ENCODE measurements around the gene RP9. TPM values are rescaled to one million over a fixed set of nuclear protein-coding genes. Genes with fewer than 3 reads are reported as not detected.
A peak's percentile ranks its signal among the peaks of the same experiment; 100 is the strongest.

The RP9 gene
- total and polyA plus RNA-seq, 7 experiments from 2014 or later = 12.7 to 23.3 (median 20.4) TPM

GRCh38 chr7:33065981-33066380 is 43.2 kb downstream of the RP9 start:
- Mint-ChIP-seq H3K4me3 (peak overlapping the region in 1 of 10 donors; percentile 9), H3K27ac (peak overlapping the region in 1 of 9 donors; percentile 2), H3K27me3 (peaks cover 0 to 19% (median 0%) of the 10 kb centered on the region in 5 donors), H3K4me1 (peaks cover 5 to 22% (median 16%) of the 10 kb centered on the region in 7 donors), H3K9me3 (peaks cover 0 to 44% (median 19%) of the 10 kb centered on the region in 11 donors), H3K36me3 (peaks cover 7 to 10% (median 8%) of the 10 kb centered on the region in 5 donors)
- intact Hi-C loops (cut with micrococcal nuclease) = no loop called here
- Histone ChIP-seq H3K27me3 (ENCODE audit: control insufficient read depth in 2 of 2, insufficient read depth in 2 of 2, low read length in 2 of 2) (no peaks in the 10 kb centered on the region), H3K4me1 (ENCODE audit: control insufficient read depth in 2 of 2, insufficient read depth in 2 of 2, low read length in 2 of 2) (peaks cover 12 to 15% of the 10 kb centered on the region in 2 donors), H3K36me3 (ENCODE audit: control insufficient read depth in 2 of 3, insufficient read depth in 3 of 3, low read length in 3 of 3) (no peaks in the 10 kb centered on the region), H3K4me3 (ENCODE audit: low read length) (no peak overlapping the region), H3K9me3 (ENCODE audit: control insufficient read depth in 2 of 3, low read length in 3 of 3) (peaks cover 0 to 16% (median 0%) of the 10 kb centered on the region in 3 experiments), H3K27ac (ENCODE audit: low read depth, low read length) (no peak overlapping the region)
- DNase-seq = no peak
- no peak for ATAC-seq
- CTCF ChIA-PET = no interaction called here
- POLR2A ChIA-PET = no interaction called here

- peak overlapping the region; percentile 96 for H3K4me3 ChIP-seq (ENCODE audit: low read length)
- H3K27me3 ChIP-seq (ENCODE audit: control insufficient read depth in 2 of 2, insufficient read depth in 2 of 2, low read length in 2 of 2) = no peaks in the 10 kb centered on the region
- DNase-seq (peak; percentile 90 to 95 (median 93)), ATAC-seq (peak; percentile 97)
- peaks cover 20 to 50% (median 39%) of the 10 kb centered on the region in 7 donors for H3K4me1 Mint-ChIP-seq
- H3K9me3 ChIP-seq (ENCODE audit: control insufficient read depth in 2 of 3, low read length in 3 of 3) = no peaks in the 10 kb centered on the region
- peak overlapping the region; percentile 92 to 99 (median 96) for H3K27ac Mint-ChIP-seq
- H3K36me3 Mint-ChIP-seq = peaks cover 8 to 17% (median 15%) of the 10 kb centered on the region in 5 donors
- peaks cover 0 to 14% (median 0%) of the 10 kb centered on the region in 5 donors for H3K27me3 Mint-ChIP-seq
- CTCF ChIA-PET = interaction anchor here (0.5 to 1.7 kb wide), 8 partner anchors 10 to 216 kb away, joined by 3 to 6 read pairs (median 4); no protein-coding TSS in a partner anchor
- H3K36me3 ChIP-seq (ENCODE audit: control insufficient read depth in 2 of 3, insufficient read depth in 3 of 3, low read length in 3 of 3) = no peaks in the 10 kb centered on the region
- H3K9me3 Mint-ChIP-seq = peaks cover 0 to 21% (median 8%) of the 10 kb centered on the region in 11 donors
- H3K27ac ChIP-seq (ENCODE audit: low read depth, low read length) = peak overlapping the region; percentile 82
- POLR2A ChIA-PET = interaction anchor here (0.6 to 3.8 kb wide), 16 partner anchors 10 to 573 kb away, joined by 3 to 35 read pairs (median 8); partner anchors contain the start of genes AVL9, BBS9, KBTBD2 and LSM5
- peak overlapping the region; percentile 91 to 98 (median 96) for H3K4me3 Mint-ChIP-seq
- peaks cover 23 to 32% of the 10 kb centered on the region in 2 donors for H3K4me1 ChIP-seq (ENCODE audit: control insufficient read depth in 2 of 2, insufficient read depth in 2 of 2, low read length in 2 of 2)
- intact Hi-C loops (cut with micrococcal nuclease) = loop anchor here (1.0 kb wide), 10 partner anchors 9 to 573 kb away; partner anchors contain the start of genes AVL9 (in 2 of the 2), BBS9 (in 2 of the 2), LSM5 (in 2 of the 2) and RP9 (in 2 of the 2)
Measured at GRCh38 chr7:33062782-33063443, 46.3 kb downstream of the RP9 start.

- ChIA-PET CTCF (interaction anchor here (0.6 to 1.5 kb wide), 6 partner anchors 9 to 215 kb away, joined by 3 to 6 read pairs (median 4); no protein-coding TSS in a partner anchor), POLR2A (interaction anchor here (0.6 to 3.8 kb wide), 15 partner anchors 9 to 572 kb away, joined by 3 to 35 read pairs (median 9); partner anchors contain the start of genes AVL9, BBS9, KBTBD2 and LSM5)
- H3K36me3 ChIP-seq (ENCODE audit: control insufficient read depth in 2 of 3, insufficient read depth in 3 of 3, low read length in 3 of 3) = no peaks in the 10 kb centered on the region
- DNase-seq (peak in 4 of 9 donors; percentile 12 to 24 (median 18)), ATAC-seq (no peak)
- H3K4me1 Mint-ChIP-seq = peaks cover 21 to 58% (median 44%) of the 10 kb centered on the region in 7 donors
- no peaks in the 10 kb centered on the region for H3K9me3 ChIP-seq (ENCODE audit: control insufficient read depth in 2 of 3, low read length in 3 of 3)
- peak within 1 kb of the TSS; percentile 91 to 98 (median 96) for H3K4me3 Mint-ChIP-seq
- H3K27me3 ChIP-seq (ENCODE audit: control insufficient read depth in 2 of 2, insufficient read depth in 2 of 2, low read length in 2 of 2) = no peaks in the 10 kb centered on the region
- peak within 1 kb of the TSS; percentile 96 for H3K4me3 ChIP-seq (ENCODE audit: low read length)
- H3K9me3 Mint-ChIP-seq = peaks cover 0 to 21% (median 8%) of the 10 kb centered on the region in 11 donors
- H3K4me1 ChIP-seq (ENCODE audit: control insufficient read depth in 2 of 2, insufficient read depth in 2 of 2, low read length in 2 of 2) = peaks cover 23 to 32% of the 10 kb centered on the region in 2 donors
- H3K27me3 Mint-ChIP-seq = peaks cover 0 to 11% (median 0%) of the 10 kb centered on the region in 5 donors
- peak within 1 kb of the TSS; percentile 82 for H3K27ac ChIP-seq (ENCODE audit: low read depth, low read length)
- intact Hi-C loops (cut with micrococcal nuclease) = loop anchor here (1.0 kb wide), 4 partner anchors 8 to 572 kb away; partner anchors contain the start of gene LSM5 (in 2 of the 2)
- H3K36me3 Mint-ChIP-seq = peaks cover 8 to 17% (median 15%) of the 10 kb centered on the region in 5 donors
- H3K27ac Mint-ChIP-seq = peak within 1 kb of the TSS; percentile 92 to 99 (median 96)
Measured at GRCh38 chr7:33062023-33062781, 47.0 kb downstream of the RP9 start, which contains the start of gene NT5C3A. NT5C3A (minus strand) TSS chr7:33062776; CDS start chr7:33062705, 71 bp downstream.

- Histone ChIP-seq H3K4me1 (ENCODE audit: control insufficient read depth in 2 of 2, insufficient read depth in 2 of 2, low read length in 2 of 2) (peaks cover 23 to 32% of the 10 kb centered on the region in 2 donors), H3K36me3 (ENCODE audit: control insufficient read depth in 2 of 3, insufficient read depth in 3 of 3, low read length in 3 of 3) (no peaks in the 10 kb centered on the region), H3K27me3 (ENCODE audit: control insufficient read depth in 2 of 2, insufficient read depth in 2 of 2, low read length in 2 of 2) (no peaks in the 10 kb centered on the region), H3K27ac (ENCODE audit: low read depth, low read length) (peak overlapping the region; percentile 82), H3K9me3 (ENCODE audit: control insufficient read depth in 2 of 3, low read length in 3 of 3) (no peaks in the 10 kb centered on the region), H3K4me3 (ENCODE audit: low read length) (peak overlapping the region; percentile 96)
- ChIA-PET CTCF (interaction anchor here (0.6 kb wide), 1 partner anchor 16 kb away, joined by 3 read pairs; no protein-coding TSS in a partner anchor), POLR2A (interaction anchor here (1.0 to 3.8 kb wide), 11 partner anchors 8 to 566 kb away, joined by 3 to 35 read pairs (median 10); partner anchors contain the start of genes AVL9, KBTBD2 and RP9)
- Mint-ChIP-seq H3K27me3 (peaks cover 0 to 11% (median 0%) of the 10 kb centered on the region in 5 donors), H3K27ac (peak overlapping the region; percentile 84 to 98 (median 91)), H3K36me3 (peaks cover 6 to 17% (median 13%) of the 10 kb centered on the region in 5 donors), H3K4me3 (peak overlapping the region; percentile 91 to 98 (median 96)), H3K4me1 (peaks cover 23 to 64% (median 46%) of the 10 kb centered on the region in 7 donors), H3K9me3 (peaks cover 0 to 14% (median 7%) of the 10 kb centered on the region in 11 donors)
- DNase-seq (no peak), ATAC-seq (no peak)
- intact Hi-C loops (cut with micrococcal nuclease) = no loop called here
Measured at GRCh38 chr7:33061282-33061937, 47.8 kb downstream of the RP9 start.

GRCh38 chr7:33059635-33060034 is 49.6 kb downstream of the RP9 start:
- CTCF ChIA-PET = interaction anchor here (0.6 kb wide), 1 partner anchor 466 kb away, joined by 4 read pairs; no protein-coding TSS in a partner anchor
- Mint-ChIP-seq H3K9me3 (peaks cover 0 to 3% (median 0%) of the 10 kb centered on the region in 11 donors), H3K36me3 (peaks cover 0 to 10% (median 5%) of the 10 kb centered on the region in 5 donors)

More at GRCh38 chr7:33059635-33060034, 49.6 kb downstream of the RP9 start:
- no peak overlapping the region for H3K27ac ChIP-seq (ENCODE audit: low read depth, low read length)
- POLR2A ChIA-PET = interaction anchor here (1.4 kb wide), 1 partner anchor 20 kb away, joined by 4 read pairs; no protein-coding TSS in a partner anchor
- no peak overlapping the region for H3K4me3 ChIP-seq (ENCODE audit: low read length)
- H3K36me3 ChIP-seq (ENCODE audit: control insufficient read depth in 2 of 3, insufficient read depth in 3 of 3, low read length in 3 of 3) = no peaks in the 10 kb centered on the region
- Mint-ChIP-seq H3K4me3 (peak overlapping the region in 5 of 10 donors; percentile 5 to 94 (median 47)), H3K27me3 (no peaks in the 10 kb centered on the region), H3K27ac (peak overlapping the region in 5 of 9 donors; percentile 44 to 74 (median 56)), H3K4me1 (peaks cover 23 to 79% (median 61%) of the 10 kb centered on the region in 7 donors)
- intact Hi-C loops (cut with micrococcal nuclease) = no loop called here
- H3K4me1 ChIP-seq (ENCODE audit: control insufficient read depth in 2 of 2, insufficient read depth in 2 of 2, low read length in 2 of 2) = peaks cover 27 to 34% of the 10 kb centered on the region in 2 donors
- DNase-seq = no peak
- H3K27me3 ChIP-seq (ENCODE audit: control insufficient read depth in 2 of 2, insufficient read depth in 2 of 2, low read length in 2 of 2) = no peaks in the 10 kb centered on the region
- no peak for ATAC-seq
- no peaks in the 10 kb centered on the region for H3K9me3 ChIP-seq (ENCODE audit: control insufficient read depth in 2 of 3, low read length in 3 of 3)
